ENCODE data around the gene CDKN2AIPNL. TPM values are rescaled to one million over a fixed set of nuclear protein-coding genes. Genes with fewer than 3 reads are reported as not detected.
A peak's percentile ranks its signal among the peaks of the same experiment; 100 is the strongest.

Gene CDKN2AIPNL
- total and polyA plus RNA-seq, 4 donors = 10.9 to 43.2 (median 19.1) TPM

- Histone ChIP-seq H3K27ac (ENCODE audit: low read depth in 1 of 2, low read length in 1 of 2) (no peak overlapping the region), H3K4me3 (no peak overlapping the region), H3K27me3 (ENCODE audit: control insufficient read depth in 3 of 3, insufficient read depth in 3 of 3, low read length in 2 of 3) (no peaks in the 10 kb centered on the region), H3K9ac (ENCODE audit: insufficient read depth in 1 of 2, low read length in 2 of 2) (no peak overlapping the region), H3K36me3 (ENCODE audit: control insufficient read depth in 4 of 4, insufficient read depth in 4 of 4, low read length in 4 of 4) (no peaks in the 10 kb centered on the region), H3K4me1 (ENCODE audit: control insufficient read depth in 5 of 5, insufficient read depth in 5 of 5, low read length in 5 of 5) (peaks cover 0 to 9% (median 3%) of the 10 kb centered on the region in 5 donors), H3K9me3 (ENCODE audit: control insufficient read depth in 4 of 4, insufficient read depth in 3 of 4, low read length in 3 of 4) (peaks cover 0 to 2% (median 0%) of the 10 kb centered on the region in 4 donors)
- 84 to 89% methylated on average over 4 of the region's 4 CpGs for WGBS, 2 donors
- no peak for DNase-seq
- no peak for TF ChIP-seq CTCF (IDR thresholded peaks at IDR 0.05; ENCODE audit: control extremely low read depth, extremely low read depth)
- no peak for ATAC-seq (ENCODE audit: insufficient read depth, low FRiP score)
Observed at GRCh38 chr5:134456825-134457224, 45.1 kb upstream of the CDKN2AIPNL start.

- Histone ChIP-seq H3K9me3 (ENCODE audit: control insufficient read depth in 4 of 4, insufficient read depth in 3 of 4, low read length in 3 of 4) (peaks cover 0 to 2% (median 0%) of the 10 kb centered on the region in 4 donors), H3K4me1 (ENCODE audit: control insufficient read depth in 5 of 5, insufficient read depth in 5 of 5, low read length in 5 of 5) (peaks cover 0 to 14% (median 3%) of the 10 kb centered on the region in 5 donors), H3K36me3 (ENCODE audit: control insufficient read depth in 4 of 4, insufficient read depth in 4 of 4, low read length in 4 of 4) (no peaks in the 10 kb centered on the region), H3K4me3 (no peak overlapping the region), H3K27ac (ENCODE audit: low read depth in 1 of 2, low read length in 1 of 2) (no peak overlapping the region), H3K27me3 (ENCODE audit: control insufficient read depth in 3 of 3, insufficient read depth in 3 of 3, low read length in 2 of 3) (no peaks in the 10 kb centered on the region), H3K9ac (ENCODE audit: insufficient read depth in 1 of 2, low read length in 2 of 2) (no peak overlapping the region)
- 91 to 96% methylated on average over 8 of the region's 8 CpGs for WGBS, 2 donors
- no peak for TF ChIP-seq CTCF (IDR thresholded peaks at IDR 0.05; ENCODE audit: control extremely low read depth, extremely low read depth)
- ATAC-seq (ENCODE audit: insufficient read depth, low FRiP score) (no peak), DNase-seq (no peak)
Observed at GRCh38 chr5:134455466-134455865, 43.8 kb upstream of the CDKN2AIPNL start.

GRCh38 chr5:134453016-134453415 lies 41.3 kb upstream of the CDKN2AIPNL start:
- TF ChIP-seq CTCF (IDR thresholded peaks at IDR 0.05; ENCODE audit: control extremely low read depth, extremely low read depth) = no peak
- Histone ChIP-seq H3K4me1 (ENCODE audit: control insufficient read depth in 5 of 5, insufficient read depth in 5 of 5, low read length in 5 of 5) (peaks cover 0 to 10% (median 3%) of the 10 kb centered on the region in 5 donors), H3K9me3 (ENCODE audit: control insufficient read depth in 4 of 4, insufficient read depth in 3 of 4, low read length in 3 of 4) (peaks cover 0 to 2% (median 0%) of the 10 kb centered on the region in 4 donors), H3K27me3 (ENCODE audit: control insufficient read depth in 3 of 3, insufficient read depth in 3 of 3, low read length in 2 of 3) (no peaks in the 10 kb centered on the region), H3K27ac (ENCODE audit: low read depth in 1 of 2, low read length in 1 of 2) (no peak overlapping the region), H3K9ac (ENCODE audit: insufficient read depth in 1 of 2, low read length in 2 of 2) (no peak overlapping the region), H3K4me3 (no peak overlapping the region), H3K36me3 (ENCODE audit: control insufficient read depth in 4 of 4, insufficient read depth in 4 of 4, low read length in 4 of 4) (no peaks in the 10 kb centered on the region)
- DNase-seq = no peak
- ATAC-seq (ENCODE audit: insufficient read depth, low FRiP score) = no peak
- WGBS, 2 donors = 84% methylated on average over 2 of the region's 2 CpGs

- TF ChIP-seq CTCF (IDR thresholded peaks at IDR 0.05; ENCODE audit: control extremely low read depth, extremely low read depth) = no peak
- WGBS, 2 donors = 74 to 79% methylated on average over 1 of the region's 1 CpG
Observed at GRCh38 chr5:134451936-134452505, 40.3 kb upstream of the CDKN2AIPNL start.

More at GRCh38 chr5:134451936-134452505, 40.3 kb upstream of the CDKN2AIPNL start:
- H3K4me1 ChIP-seq (ENCODE audit: control insufficient read depth in 5 of 5, insufficient read depth in 5 of 5, low read length in 5 of 5) = peaks cover 0 to 9% (median 2%) of the 10 kb centered on the region in 5 donors
- peak; percentile 58 for ATAC-seq (ENCODE audit: insufficient read depth, low FRiP score)
- peaks cover 0 to 2% (median 0%) of the 10 kb centered on the region in 4 donors for H3K9me3 ChIP-seq (ENCODE audit: control insufficient read depth in 4 of 4, insufficient read depth in 3 of 4, low read length in 3 of 4)
- no peaks in the 10 kb centered on the region for H3K27me3 ChIP-seq (ENCODE audit: control insufficient read depth in 3 of 3, insufficient read depth in 3 of 3, low read length in 2 of 3)
- H3K4me3 ChIP-seq = no peak overlapping the region
- H3K36me3 ChIP-seq (ENCODE audit: control insufficient read depth in 4 of 4, insufficient read depth in 4 of 4, low read length in 4 of 4) = no peaks in the 10 kb centered on the region
- DNase-seq = peak; percentile 37 to 62 (median 38)
- H3K27ac ChIP-seq (ENCODE audit: low read depth in 1 of 2, low read length in 1 of 2) = no peak overlapping the region
- H3K9ac ChIP-seq (ENCODE audit: insufficient read depth in 1 of 2, low read length in 2 of 2) = no peak overlapping the region
